Measurements from ENCODE around the gene CHST11. TPM values are rescaled to one million over a fixed set of nuclear protein-coding genes. Genes with fewer than 3 reads are reported as not detected.

CHST11 gene
- total and polyA plus RNA-seq, 10 of the 15 experiments (the other 5 are each of a cell fraction or from before 2014, with no cell fraction given): 1.9 to 38.1 (median 17.2) TPM

- TF ChIP-seq CUX1 (IDR thresholded peaks at IDR 0.05; ENCODE audit: insufficient replicate concordance, low read depth, low read length) (no peak), RELA (IDR thresholded peaks at IDR 0.05; ENCODE audit: borderline replicate concordance, partially characterized antibody) (no peak)
Measured at GRCh38 chr12:104459368-104459909, 2.7 kb downstream of the CHST11 start (continued).

- Histone ChIP-seq H3K27ac (ENCODE audit: control insufficient read depth, insufficient read depth) (peak overlapping the region; percentile 95), H3K4me2 (ENCODE audit: control insufficient read depth, insufficient read depth) (peak overlapping the region; percentile 87), H3K27me3 (replicated peaks in 1 of 2; ENCODE audit: control insufficient read depth in 2 of 2, insufficient read depth in 2 of 2, low read length in 1 of 2) (no peaks in the 10 kb centered on the region), H3K9ac (ENCODE audit: control insufficient read depth, insufficient read depth, low read length) (peak overlapping the region; percentile 96), H3K36me3 (ENCODE audit: control insufficient read depth in 2 of 2, insufficient read depth in 2 of 2, low read length in 1 of 2) (no peaks in the 10 kb centered on the region; a peak in 1 of 4 replicates), H3K9me3 (replicated peaks; ENCODE audit: control insufficient read depth, insufficient read depth, low read length) (no peaks in the 10 kb centered on the region), H3K4me1 (ENCODE audit: control insufficient read depth, insufficient read depth, low read length) (peaks cover 29% of the 10 kb centered on the region), H4K20me1 (ENCODE audit: control insufficient read depth, insufficient read depth) (no peaks in the 10 kb centered on the region), H3K4me3 (peak overlapping the region; percentile 100), H3K79me2 (ENCODE audit: control insufficient read depth, insufficient read depth, low read length) (peaks cover 79% of the 10 kb centered on the region), H2AFZ (ENCODE audit: control insufficient read depth, low read depth, low read length) (no peak overlapping the region)
- FAIRE-seq (no peak), DNase-seq (ENCODE audit: low read depth, low spot score) (no peak), ATAC-seq (no peak)
- intact Hi-C loops (cut with micrococcal nuclease; ENCODE audit: unreplicated experiment): loop anchor here (10.0 kb wide), 2 partner anchors 415 to 645 kb away; partner anchors contain the start of gene WASHC4
- no TSS peak for BruUV-seq (replicated peaks)
- ChIA-PET RAD21 (ENCODE audit: unreplicated experiment) (interaction anchor here (1.0 to 6.7 kb wide), 35 partner anchors 7 to 593 kb away, joined by 3 to 90 read pairs (median 8); no protein-coding TSS in a partner anchor), POLR2A (interaction anchor here (0.6 to 6.1 kb wide), 12 partner anchors 8 to 173 kb away, joined by 3 to 64 read pairs (median 6); no protein-coding TSS in a partner anchor), SMC1A (ENCODE audit: uncharacterized antibody, unreplicated experiment) (interaction anchor here (0.5 to 6.2 kb wide), 41 partner anchors 8 to 649 kb away, joined by 3 to 73 read pairs (median 5); no protein-coding TSS in a partner anchor), CTCF (interaction anchor here (0.7 to 2.3 kb wide), 22 partner anchors 7 to 652 kb away, joined by 3 to 13 read pairs (median 4); no protein-coding TSS in a partner anchor)
- 22% methylated on average over 9 of the region's 10 CpGs for WGBS (ENCODE audit: insufficient coverage, insufficient replicate concordance, low lambda C conversion rate, missing lambda C conversion rate)
- in situ Hi-C loops (cut with MboI): loop anchor here (5.0 kb wide), 1 partner anchor 107 kb away; no protein-coding TSS in a partner anchor
- TF ChIP-seq RCOR1 (conservative IDR thresholded peaks at IDR 0.05; ENCODE audit: low read depth, low read length) (no peak), NFIC (IDR thresholded peaks at IDR 0.05; ENCODE audit: low read depth, low read length) (no peak), FOXM1 (IDR thresholded peaks at IDR 0.05; ENCODE audit: low read depth, low read length) (0 out of 2 replicates have a peak, but pooled peaks have one; percentile 6), YY1 (IDR thresholded peaks at IDR 0.05; ENCODE audit: low read depth, low read length) (peak; percentile 38), IKZF2 (IDR thresholded peaks at IDR 0.05) (peak in 1 of 2 experiments; percentile 23; a peak in 1 of 4 replicates), SMAD1 (IDR thresholded peaks at IDR 0.05; ENCODE audit: low read depth, partially characterized antibody) (no peak), TAF1 (IDR thresholded peaks at IDR 0.05; ENCODE audit: borderline replicate concordance, low read depth, low read length) (no peak), NBN (IDR thresholded peaks at IDR 0.05) (no peak), MLLT1 (IDR thresholded peaks at IDR 0.05) (peak; percentile 35), NR2C1 (IDR thresholded peaks at IDR 0.05) (no peak), ZNF274 (IDR thresholded peaks at IDR 0.05; ENCODE audit: insufficient read depth, insufficient read length) (no peak), MTA3 (IDR thresholded peaks at IDR 0.05; ENCODE audit: borderline replicate concordance, low read length) (no peak), MTA2 (IDR thresholded peaks at IDR 0.05; ENCODE audit: low read depth) (no peak)
Measured at GRCh38 chr12:104460041-104460719, 3.4 kb downstream of the CHST11 start.
